K562 (cell line): ENCODE data around the gene UNC45B. TPM values are rescaled to one million over a fixed set of nuclear protein-coding genes. Genes with fewer than 3 reads are reported as not detected.
A peak's percentile ranks its signal among the peaks of the same experiment; 100 is the strongest.

Experiments
- ATF1 ChIP-seq, 2 experiments: fragments of 450-650 bp in 1 of 2; IDR thresholded peaks; 2 replicates each; pipeline ENCODE4 v1.6.1; 2016; ENCODE audit warnings: missing compliant biosample characterization in 1 of 2, missing genetic modification characterization in 1 of 2
- BDP1 ChIP-seq: IDR thresholded peaks from 3 replicates; pipeline ENCODE4 v1.6.1; 2011; ENCODE audit not compliant: insufficient read length, insufficient read depth
- BHLHE40 ChIP-seq: IDR thresholded peaks from 2 replicates; pipeline ENCODE4 v1.6.1; 2011; ENCODE audit warnings: low read length, improper control_type of control experiment
- BRD4 ChIP-seq: fragments of 200-600 bp; sonication (generic); IDR thresholded peaks from 2 replicates; pipeline ENCODE4 v1.6.1; 2017; ENCODE audit warnings: inconsistent platforms
- BRF2 ChIP-seq: IDR thresholded peaks from 3 replicates; pipeline ENCODE4 v1.6.1; 2011; ENCODE audit warnings: borderline replicate concordance, mild to moderate bottlenecking; ENCODE audit not compliant: insufficient read length, insufficient read depth
- CBX3 ChIP-seq, 2 experiments: IDR thresholded peaks; 1 replicate in 1 of 2; 2 replicates in 1 of 2; pipeline ENCODE4 v1.6.1; 2012; ENCODE audit warnings: inconsistent platforms in 2 of 2, low read length in 2 of 2, borderline replicate concordance in 1 of 2, control low read depth in 1 of 2
- FOXJ3 ChIP-seq: sonication (generic); formaldehyde crosslinking; IDR thresholded peaks from 2 replicates; pipeline ENCODE4 v1.4.0; 2020; ENCODE audit warnings: mild to moderate bottlenecking, missing genetic modification reagents
- HCFC1 ChIP-seq: IDR thresholded peaks from 2 replicates; pipeline ENCODE4 v1.6.1; 2012; ENCODE audit warnings: low read depth, low read length, improper control_type of control experiment
- HOXB6 ChIP-seq: fragments of 250-450 bp; sonication (Bioruptor Pico); IDR thresholded peaks from 2 replicates; pipeline ENCODE4 v1.5.1; 2022; ENCODE audit warnings: mild to moderate bottlenecking, borderline replicate concordance
- KLF1 ChIP-seq: fragments of 450-650 bp; IDR thresholded peaks from 2 replicates; pipeline ENCODE4 v1.6.1; 2016; ENCODE audit warnings: missing genetic modification characterization, missing compliant biosample characterization
- KLF13 ChIP-seq: fragments of 450-650 bp; IDR thresholded peaks from 2 replicates; pipeline ENCODE4 v1.6.1; 2016; ENCODE audit warnings: missing genetic modification characterization, low read depth, mild to moderate bottlenecking, missing compliant biosample characterization, moderate library complexity, borderline replicate concordance
- LARP7 ChIP-seq: fragments of 450-650 bp; IDR thresholded peaks from 2 replicates; pipeline ENCODE4 v1.6.1; 2016
- NEUROD1 ChIP-seq: fragments of 150-350 bp; IDR thresholded peaks from 2 replicates; pipeline ENCODE4 v1.6.1; 2014; ENCODE audit warnings: borderline replicate concordance, low read length, low read depth; ENCODE audit not compliant: partially characterized antibody
- NFE2 ChIP-seq: IDR thresholded peaks from 2 replicates; pipeline ENCODE4 v1.6.1; 2014; ENCODE audit warnings: antibody characterized with exemption, low read depth
- TGIF2 ChIP-seq: sonication (generic); formaldehyde crosslinking; IDR thresholded peaks from 2 replicates; pipeline ENCODE4 v1.8.1; 2022; ENCODE audit warnings: mild to moderate bottlenecking, missing genetic modification reagents, moderate library complexity
- TSC22D4 ChIP-seq: fragments of 450-650 bp; IDR thresholded peaks from 2 replicates; pipeline ENCODE4 v1.6.1; 2016; ENCODE audit warnings: missing genetic modification characterization, missing biosample characterization, control low read depth
- USF2 ChIP-seq: sonication (generic); formaldehyde crosslinking; IDR thresholded peaks from 2 replicates; pipeline ENCODE4 v1.5.0; 2020; ENCODE audit warnings: missing genetic modification reagents
- ZNF232 ChIP-seq: sonication (generic); formaldehyde crosslinking; IDR thresholded peaks from 2 replicates; pipeline ENCODE4 v1.8.0; 2022; ENCODE audit warnings: mild to moderate bottlenecking, missing genetic modification reagents
- polyA plus RNA-seq, 8 experiments: library from polyadenylated mRNA; depleted of rRNA in 4 of 8; stranded (reverse) in 5 of 8; unstranded in 3 of 8; fragments of >200 nt; fragmentation: Nextera tagmentation in 2 of 8; fragmentation: Illumina TruSeq in 1 of 8; extraction: Ambion mirVana in 2 of 8; extraction: Trizol in 1 of 8; gene quantifications; 2 replicates each; pipeline versions ENCODE4 v1.2.1 to v1.2.3, GENCODE V29; 2011 to 2014; ENCODE audit warnings: inconsistent platforms in 1 of 8, missing spikeins in 1 of 8
- total RNA-seq, 7 experiments: library from RNA; depleted of rRNA in 6 of 7; stranded (reverse); fragments of >200 nt in 6 of 7; fragmentation: Illumina TruSeq in 2 of 7; extraction: Trizol in 2 of 7; gene quantifications; 2 replicates each; pipeline versions ENCODE4 v1.2.1 to v1.2.3, GENCODE V29; 2011 to 2021; ENCODE audit warnings: low replicate concordance in 1 of 7
- TF ChIP-seq, protein P1 (sequence below), 2 experiments: fragments of 200-800 bp in 1 of 2; sonication (Bioruptor generic) in 1 of 2; sonication (generic) in 1 of 2; formaldehyde crosslinking in 1 of 2; IDR thresholded peaks in 1 of 2; conservative IDR thresholded peaks in 1 of 2; 2 replicates each; pipeline versions ENCODE4 v1.5.0 to v1.6.1; 2016 to 2020; ENCODE audit warnings: missing compliant biosample characterization in 1 of 2, missing genetic modification characterization in 1 of 2, missing genetic modification reagents in 1 of 2
- TF ChIP-seq, protein P2 (sequence below), 2 experiments: IDR thresholded peaks; 2 replicates each; pipeline ENCODE4 v1.6.1; 2011; ENCODE audit warnings: borderline replicate concordance in 1 of 2, control low read depth in 1 of 2, low read depth in 1 of 2, low read length in 1 of 2, mild to moderate bottlenecking in 1 of 2, mixed read lengths in 1 of 2, moderate library complexity in 1 of 2; ENCODE audit not compliant: insufficient read depth in 1 of 2, insufficient read length in 1 of 2, poor library complexity in 1 of 2, severe bottlenecking in 1 of 2; ENCODE audit errors: extremely low read depth in 1 of 2
- TF ChIP-seq, protein P3 (sequence below): IDR thresholded peaks from 2 replicates; pipeline ENCODE4 v1.6.1; 2016; ENCODE audit warnings: missing genetic modification characterization, missing compliant biosample characterization

UNC45B gene
- total and polyA plus RNA-seq, 9 of the 15 experiments (the other 6 are each of a cell fraction or from before 2014, with no cell fraction given), result not detected

- TF ChIP-seq, protein P1, sequence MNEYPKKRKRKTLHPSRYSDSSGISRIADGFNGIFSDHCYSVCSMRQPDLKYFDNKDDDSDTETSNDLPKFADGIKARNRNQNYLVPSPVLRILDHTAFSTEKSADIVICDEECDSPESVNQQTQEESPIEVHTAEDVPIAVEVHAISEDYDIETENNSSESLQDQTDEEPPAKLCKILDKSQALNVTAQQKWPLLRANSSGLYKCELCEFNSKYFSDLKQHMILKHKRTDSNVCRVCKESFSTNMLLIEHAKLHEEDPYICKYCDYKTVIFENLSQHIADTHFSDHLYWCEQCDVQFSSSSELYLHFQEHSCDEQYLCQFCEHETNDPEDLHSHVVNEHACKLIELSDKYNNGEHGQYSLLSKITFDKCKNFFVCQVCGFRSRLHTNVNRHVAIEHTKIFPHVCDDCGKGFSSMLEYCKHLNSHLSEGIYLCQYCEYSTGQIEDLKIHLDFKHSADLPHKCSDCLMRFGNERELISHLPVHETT (CRISPR knock-in tag; conservative IDR thresholded peaks at IDR 0.05 in 1 of 2, IDR thresholded peaks at IDR 0.05 in 1 of 2), result no peak
- TF ChIP-seq NEUROD1, result peak; percentile 74
- TF ChIP-seq BRF2, result no peak
- peak; percentile 83 for TF ChIP-seq HCFC1
- peak; percentile 72 for TF ChIP-seq USF2 (CRISPR knock-in tag)
- TF ChIP-seq TSC22D4 (tag), result no peak
- TF ChIP-seq BRD4, result no peak
- no peak for TF ChIP-seq HOXB6 (CRISPR knock-in tag)
- no peak for TF ChIP-seq TGIF2 (CRISPR knock-in tag)
- TF ChIP-seq LARP7, result 0 out of 2 replicates have a peak, but pooled peaks have one; percentile 8
- no peak for TF ChIP-seq CBX3 (IDR thresholded peaks at IDR 0.05; ENCODE audit: borderline replicate concordance in 1 of 2, low read length in 2 of 2)
- peak; percentile 64; the same call in 1 of the 2 replicates for TF ChIP-seq KLF1 (tag)
- TF ChIP-seq, protein P2, sequence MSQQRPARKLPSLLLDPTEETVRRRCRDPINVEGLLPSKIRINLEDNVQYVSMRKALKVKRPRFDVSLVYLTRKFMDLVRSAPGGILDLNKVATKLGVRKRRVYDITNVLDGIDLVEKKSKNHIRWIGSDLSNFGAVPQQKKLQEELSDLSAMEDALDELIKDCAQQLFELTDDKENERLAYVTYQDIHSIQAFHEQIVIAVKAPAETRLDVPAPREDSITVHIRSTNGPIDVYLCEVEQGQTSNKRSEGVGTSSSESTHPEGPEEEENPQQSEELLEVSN (IDR thresholded peaks at IDR 0.05; ENCODE audit: borderline replicate concordance in 1 of 2, extremely low read depth in 1 of 2, insufficient read depth in 1 of 2, insufficient read length in 1 of 2, low read depth in 1 of 2, low read length in 1 of 2, poor library complexity in 1 of 2, severe bottlenecking in 1 of 2), result peak; percentile 74 to 80
- TF ChIP-seq FOXJ3, result no peak
- TF ChIP-seq NFE2, result peak; percentile 14; the same call in 1 of the 2 replicates
- TF ChIP-seq, protein P3, sequence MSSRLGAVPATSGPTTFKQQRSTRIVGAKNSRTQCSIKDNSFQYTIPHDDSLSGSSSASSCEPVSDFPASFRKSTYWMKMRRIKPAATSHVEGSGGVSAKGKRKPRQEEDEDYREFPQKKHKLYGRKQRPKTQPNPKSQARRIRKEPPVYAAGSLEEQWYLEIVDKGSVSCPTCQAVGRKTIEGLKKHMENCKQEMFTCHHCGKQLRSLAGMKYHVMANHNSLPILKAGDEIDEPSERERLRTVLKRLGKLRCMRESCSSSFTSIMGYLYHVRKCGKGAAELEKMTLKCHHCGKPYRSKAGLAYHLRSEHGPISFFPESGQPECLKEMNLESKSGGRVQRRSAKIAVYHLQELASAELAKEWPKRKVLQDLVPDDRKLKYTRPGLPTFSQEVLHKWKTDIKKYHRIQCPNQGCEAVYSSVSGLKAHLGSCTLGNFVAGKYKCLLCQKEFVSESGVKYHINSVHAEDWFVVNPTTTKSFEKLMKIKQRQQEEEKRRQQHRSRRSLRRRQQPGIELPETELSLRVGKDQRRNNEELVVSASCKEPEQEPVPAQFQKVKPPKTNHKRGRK (tag), result no peak
- TF ChIP-seq ATF1 (CRISPR knock-in tag; IDR thresholded peaks at IDR 0.05), result no peak
- peak; percentile 82 for TF ChIP-seq ATF1 (tag; IDR thresholded peaks at IDR 0.05)
- no peak for TF ChIP-seq ZNF232 (CRISPR knock-in tag)
- TF ChIP-seq KLF13 (tag), result peak; percentile 84; the same call in 1 of the 2 replicates
- TF ChIP-seq BDP1, result no peak
- TF ChIP-seq BHLHE40, result peak; percentile 54; the same call in 1 of the 2 replicates
Measured at GRCh38 chr17:35141681-35142466, 5.7 kb upstream of the UNC45B start, which contains the start of gene NLE1 (continued).
